HPDE6-E6E7 (cell line): ENCODE measurements around the gene AADACL4.

Experiments used
- DNase-seq: peaks from one replicate; pipeline ENCODE4 v3.0.0; 2011; ENCODE audit warnings: missing footprints; ENCODE audit errors: extremely low spot score

The AADACL4 gene

GRCh38 chr1:12643785-12644184 is at the start of gene AADACL4:
Gene AADACL4, plus strand, starts transcription at chr1:12644085. Its CDS starts 462 bp downstream, at chr1:12644547.
- DNase-seq, result no peak

GRCh38 chr1:12594490-12594889 is 49.4 kb upstream of the AADACL4 start:
- DNase-seq, result no peak

GRCh38 chr1:12594966-12595756 is 48.7 kb upstream of the AADACL4 start:
- no peak for DNase-seq

GRCh38 chr1:12595757-12596006 is 48.2 kb upstream of the AADACL4 start:
- DNase-seq, result no peak

- peak; percentile 92 for DNase-seq
Observed at GRCh38 chr1:12596007-12596821, 47.7 kb upstream of the AADACL4 start.

GRCh38 chr1:12597792-12598191 is 46.1 kb upstream of the AADACL4 start:
- no peak for DNase-seq

- DNase-seq, result no peak
Observed at GRCh38 chr1:12598974-12599373, 44.9 kb upstream of the AADACL4 start.

GRCh38 chr1:12599657-12600056 is 44.2 kb upstream of the AADACL4 start:
- no peak for DNase-seq

- no peak for DNase-seq
Observed at GRCh38 chr1:12600335-12600734, 43.5 kb upstream of the AADACL4 start.

GRCh38 chr1:12600880-12601633 is 42.8 kb upstream of the AADACL4 start:
- no peak for DNase-seq

GRCh38 chr1:12601700-12602658 is 41.9 kb upstream of the AADACL4 start:
- no peak for DNase-seq

GRCh38 chr1:12602659-12603024 is 41.2 kb upstream of the AADACL4 start:
- no peak for DNase-seq

GRCh38 chr1:12603224-12603623 is 40.7 kb upstream of the AADACL4 start:
- DNase-seq, result no peak

GRCh38 chr1:12604114-12604874 is 39.6 kb upstream of the AADACL4 start:
- DNase-seq, result peak; percentile 94

GRCh38 chr1:12604986-12605385 is 38.9 kb upstream of the AADACL4 start:
- no peak for DNase-seq

GRCh38 chr1:12607263-12607662 is 36.6 kb upstream of the AADACL4 start:
- no peak for DNase-seq

- DNase-seq, result no peak
Observed at GRCh38 chr1:12608311-12608957, 35.5 kb upstream of the AADACL4 start.

- DNase-seq, result no peak
Observed at GRCh38 chr1:12609469-12610003, 34.3 kb upstream of the AADACL4 start.

GRCh38 chr1:12610305-12610935 is 33.5 kb upstream of the AADACL4 start:
- no peak for DNase-seq
